Omental fat pad (tissue), 4 donors: Measurements from ENCODE around the gene NCR3LG1. TPM values are rescaled to one million over a fixed set of nuclear protein-coding genes. Genes with fewer than 3 reads are reported as not detected.

Experiments
- ATAC-seq: fragments of 150-250 bp; one replicate; pipeline ENCODE4 v1.9.1; 2016; ENCODE audit warnings: mild to moderate bottlenecking, moderate library complexity; ENCODE audit not compliant: low FRiP score
- DNase-seq: peaks from one replicate; pipeline ENCODE4 v3.0.0-alpha.2; 2019; ENCODE audit warnings: low spot score
- CTCF ChIP-seq, 3 donors: fragments of 450-650 bp; IDR thresholded peaks; one replicate each; pipeline ENCODE4 v1.5.1; 2016 to 2017; ENCODE audit warnings: antibody characterized with exemption in 3 of 3, mild to moderate bottlenecking in 3 of 3, moderate library complexity in 2 of 3
- total RNA-seq, 4 donors: library from RNA; depleted of rRNA; stranded (reverse); fragments of >200 nt; gene quantifications; one replicate each; pipeline ENCODE4 v1.1.0, GENCODE V29; 2016

NCR3LG1 gene
- total RNA-seq, 4 donors from 2014 or later, result 3.5 to 23.9 (median 11.0) TPM

GRCh38 chr11:17392872-17393271 is 41.3 kb downstream of the NCR3LG1 start:
- DNase-seq (no peak), ATAC-seq (no peak)
- TF ChIP-seq CTCF (IDR thresholded peaks at IDR 0.05), result no peak

- ATAC-seq (no peak), DNase-seq (no peak)
- TF ChIP-seq CTCF (IDR thresholded peaks at IDR 0.05), result no peak
Observed at GRCh38 chr11:17393472-17393871, 41.9 kb downstream of the NCR3LG1 start.

GRCh38 chr11:17394743-17395390 is 43.3 kb downstream of the NCR3LG1 start:
- no peak for TF ChIP-seq CTCF (IDR thresholded peaks at IDR 0.05)
- ATAC-seq (no peak), DNase-seq (no peak)

- DNase-seq (no peak), ATAC-seq (no peak)
- TF ChIP-seq CTCF (IDR thresholded peaks at IDR 0.05), result no peak
Observed at GRCh38 chr11:17395554-17395961, 44.0 kb downstream of the NCR3LG1 start.

GRCh38 chr11:17395978-17396377 is 44.4 kb downstream of the NCR3LG1 start:
- DNase-seq (no peak), ATAC-seq (no peak)
- no peak for TF ChIP-seq CTCF (IDR thresholded peaks at IDR 0.05)

GRCh38 chr11:17396598-17397310 is 45.2 kb downstream of the NCR3LG1 start:
- ATAC-seq (no peak), DNase-seq (no peak)
- no peak for TF ChIP-seq CTCF (IDR thresholded peaks at IDR 0.05)
